Activated CD4-positive, CD25-positive, alpha-beta regulatory T cell treated with anti-CD3 and anti-CD28 coated beads, Interleukin-2, amount 50 U/mL, for 24 hours (primary cell): Measurements from ENCODE around the gene CKS2.

Source experiments
- ATAC-seq, 2 donors: fragments of 150-1000 bp; cut with Tn5 transposase; one replicate each; pipeline ENCODE4 v1.10.0; 2021; ENCODE audit warnings: mild to moderate bottlenecking in 1 of 2, moderate library complexity in 1 of 2

The CKS2 gene

DNA sequence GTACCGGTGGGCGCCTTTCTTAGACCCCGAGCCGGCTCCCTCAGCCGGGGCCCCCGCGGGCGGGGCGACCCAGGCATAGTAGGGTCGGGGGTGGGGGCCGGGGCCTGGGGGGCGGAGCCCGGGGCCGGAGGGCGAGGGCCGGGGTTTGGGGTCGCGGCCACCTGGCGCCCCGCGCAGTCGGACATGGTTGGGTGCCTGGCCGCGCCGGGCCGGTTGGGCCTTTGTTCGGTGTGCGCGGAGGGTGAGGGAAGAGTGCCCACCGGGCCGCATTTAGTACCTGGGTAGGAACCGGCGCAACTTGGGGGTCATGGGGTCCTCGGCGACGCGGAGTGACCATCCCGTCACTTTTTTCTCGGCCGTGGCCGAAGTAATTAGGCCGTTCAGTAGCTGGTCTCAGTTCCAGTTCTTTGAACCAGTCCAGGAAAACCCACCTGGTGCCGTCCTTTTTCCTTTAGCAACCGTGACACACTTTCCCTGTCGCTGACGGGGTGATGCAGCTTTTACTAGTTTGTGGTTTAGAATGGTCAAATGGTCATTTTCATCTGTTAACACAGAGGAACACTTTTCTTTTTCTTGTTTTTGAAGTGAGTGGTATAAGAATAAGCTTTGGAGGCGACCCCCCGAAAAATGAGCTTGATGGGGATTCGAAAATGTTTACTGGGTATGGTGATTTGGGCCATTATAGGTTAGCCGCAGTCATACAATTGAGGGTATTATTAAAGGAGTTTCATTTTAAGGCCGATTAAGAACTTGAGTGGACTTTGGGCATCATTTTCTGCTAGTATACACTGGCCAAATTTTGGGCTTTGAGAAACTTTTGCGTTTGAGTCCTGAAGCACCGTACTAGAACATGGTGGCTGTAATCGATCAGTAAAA, 589 bp downstream of the CKS2 start:
- peak in 1 of 2 donors; percentile 0 for ATAC-seq

DNA sequence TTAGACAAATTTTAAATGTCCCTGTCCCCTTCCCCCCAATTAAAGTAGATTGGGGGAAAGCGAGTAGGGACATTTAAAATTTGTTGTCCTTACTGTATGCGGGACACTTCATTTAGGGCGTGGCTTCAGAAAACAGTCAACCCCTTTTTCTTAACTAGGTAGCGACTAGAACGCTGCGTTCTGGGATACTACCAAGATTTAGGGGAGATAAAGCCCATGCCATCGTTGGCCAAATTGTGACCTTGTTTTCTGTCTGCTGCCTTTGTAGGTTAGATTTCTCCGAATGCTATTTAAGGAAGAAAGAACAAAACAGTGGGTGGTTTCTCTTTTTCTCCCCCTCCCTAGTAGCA, 1.2 kb downstream of the CKS2 start:
- ATAC-seq = no peak

DNA sequence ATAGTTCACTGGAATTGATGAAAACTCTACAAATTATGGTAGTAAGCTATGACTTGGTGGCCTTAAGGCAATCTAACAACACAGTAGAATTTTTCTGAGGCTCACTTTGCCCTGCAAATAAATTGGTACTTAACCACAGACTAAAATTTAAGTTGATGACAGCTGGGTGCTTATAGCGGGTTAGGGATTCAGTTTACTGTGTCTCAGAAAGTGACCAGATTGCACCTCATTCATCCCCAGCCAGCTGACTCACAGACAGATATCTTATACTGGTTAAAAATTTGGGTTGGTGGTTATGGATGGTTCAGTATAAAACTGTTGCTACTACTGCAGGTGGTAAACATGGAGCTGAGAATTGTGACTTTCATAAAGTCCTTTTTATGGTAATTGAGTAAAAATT, 2.8 kb downstream of the CKS2 start:
- no peak for ATAC-seq

DNA sequence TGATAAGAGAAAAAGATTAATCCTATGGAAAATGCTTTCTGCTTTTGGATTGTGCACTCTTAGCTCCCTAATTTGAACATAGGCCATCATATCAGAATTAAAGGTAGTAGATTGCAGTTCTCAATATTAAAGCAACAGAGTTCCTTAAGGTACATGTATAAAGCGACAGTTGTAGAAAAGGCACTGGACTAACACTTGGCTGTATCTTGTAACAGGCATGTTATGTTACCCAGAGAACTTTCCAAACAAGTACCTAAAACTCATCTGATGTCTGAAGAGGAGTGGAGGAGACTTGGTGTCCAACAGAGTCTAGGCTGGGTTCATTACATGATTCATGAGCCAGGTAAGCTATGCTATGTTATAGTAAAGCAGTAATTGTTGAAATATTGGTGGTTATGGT, 4.0 kb downstream of the CKS2 start:
- ATAC-seq = no peak

DNA sequence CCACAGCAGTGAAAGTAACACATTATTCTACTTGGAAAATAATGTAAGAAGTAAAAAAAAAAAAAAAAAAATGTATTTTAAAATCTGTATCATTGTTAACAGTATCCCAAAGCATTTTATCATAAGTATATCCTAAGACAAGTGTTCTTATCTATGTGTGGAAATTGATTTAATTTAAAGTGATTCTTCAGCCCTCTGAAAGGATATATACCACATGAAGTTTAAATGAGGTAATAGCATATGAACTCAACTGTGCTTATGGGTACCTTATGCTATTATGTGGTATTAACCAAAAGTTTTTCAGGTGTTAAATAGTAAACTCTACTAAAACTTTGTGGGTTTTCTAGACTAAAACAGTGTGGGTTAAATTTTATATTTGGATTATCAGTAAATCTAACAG, 4.5 kb downstream of the CKS2 start:
- no peak for ATAC-seq

DNA sequence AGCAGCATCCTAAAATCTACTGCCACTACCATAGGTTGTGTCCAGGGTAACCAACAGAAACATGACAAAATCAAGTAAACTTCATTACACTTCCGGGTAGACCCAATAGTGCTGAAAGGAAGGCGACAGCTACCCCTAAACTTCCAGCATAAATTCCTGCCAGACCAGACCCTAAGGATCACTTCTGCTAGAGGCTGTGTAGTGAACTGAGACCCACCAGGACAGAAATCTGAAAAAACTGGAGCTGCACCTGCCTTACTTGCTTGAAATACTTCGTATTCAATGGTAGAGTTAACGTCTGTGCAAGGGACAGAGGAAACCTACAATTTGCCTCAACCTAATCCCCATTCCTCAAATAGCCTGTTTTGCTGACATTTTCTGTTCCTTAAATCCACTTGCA, 6.3 kb downstream of the CKS2 start:
- ATAC-seq = no peak

DNA sequence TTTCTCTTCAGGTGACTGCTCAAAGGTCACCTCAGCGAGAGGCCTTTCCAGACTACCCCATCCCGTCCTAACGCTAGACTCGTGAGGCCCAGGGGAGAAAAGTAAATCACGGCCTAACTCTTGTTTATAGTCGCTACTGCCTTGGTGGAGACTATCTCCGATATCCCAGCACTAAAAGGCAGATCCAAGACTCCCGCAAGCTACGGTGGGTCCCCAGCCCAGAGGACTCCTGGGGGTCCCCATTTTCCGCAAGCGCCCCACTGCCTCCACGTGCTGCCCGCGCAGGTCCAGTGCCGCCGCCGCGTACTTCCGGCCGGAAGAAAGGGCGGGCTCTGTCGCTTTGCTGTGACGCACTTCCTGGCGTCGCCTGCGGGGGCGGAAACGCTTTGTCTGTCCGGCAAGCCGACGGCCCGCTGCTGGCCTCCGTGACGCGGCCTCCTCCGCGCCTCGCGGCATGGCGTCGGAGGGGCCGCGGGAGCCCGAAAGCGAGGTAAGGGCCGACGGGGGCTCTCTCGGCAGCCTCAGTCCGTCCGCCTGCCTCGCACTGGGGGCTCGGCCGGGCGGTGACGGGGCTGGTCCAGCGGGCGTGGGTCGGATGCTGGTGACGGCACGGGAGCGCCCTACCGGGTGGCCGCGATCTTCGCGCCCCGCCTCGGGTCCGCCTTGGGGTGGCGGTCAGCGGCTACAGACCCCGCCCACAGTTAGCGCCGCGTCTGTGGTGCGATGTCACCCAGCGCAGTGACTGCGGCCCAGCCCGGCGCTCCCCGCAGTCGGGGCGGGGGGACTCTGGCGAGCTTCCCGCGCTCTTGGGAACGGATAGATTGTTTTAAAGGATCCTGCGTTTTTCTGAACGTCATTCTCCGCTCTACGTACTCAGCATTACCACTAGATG, 7.4 kb downstream of the CKS2 start, which contains the start of gene SECISBP2:
SECISBP2 (plus strand) TSS at position 378 of the 892 bp plus-strand sequence; CDS start at position 455, 77 bp downstream.
- peak; percentile 92 to 93 for ATAC-seq

DNA sequence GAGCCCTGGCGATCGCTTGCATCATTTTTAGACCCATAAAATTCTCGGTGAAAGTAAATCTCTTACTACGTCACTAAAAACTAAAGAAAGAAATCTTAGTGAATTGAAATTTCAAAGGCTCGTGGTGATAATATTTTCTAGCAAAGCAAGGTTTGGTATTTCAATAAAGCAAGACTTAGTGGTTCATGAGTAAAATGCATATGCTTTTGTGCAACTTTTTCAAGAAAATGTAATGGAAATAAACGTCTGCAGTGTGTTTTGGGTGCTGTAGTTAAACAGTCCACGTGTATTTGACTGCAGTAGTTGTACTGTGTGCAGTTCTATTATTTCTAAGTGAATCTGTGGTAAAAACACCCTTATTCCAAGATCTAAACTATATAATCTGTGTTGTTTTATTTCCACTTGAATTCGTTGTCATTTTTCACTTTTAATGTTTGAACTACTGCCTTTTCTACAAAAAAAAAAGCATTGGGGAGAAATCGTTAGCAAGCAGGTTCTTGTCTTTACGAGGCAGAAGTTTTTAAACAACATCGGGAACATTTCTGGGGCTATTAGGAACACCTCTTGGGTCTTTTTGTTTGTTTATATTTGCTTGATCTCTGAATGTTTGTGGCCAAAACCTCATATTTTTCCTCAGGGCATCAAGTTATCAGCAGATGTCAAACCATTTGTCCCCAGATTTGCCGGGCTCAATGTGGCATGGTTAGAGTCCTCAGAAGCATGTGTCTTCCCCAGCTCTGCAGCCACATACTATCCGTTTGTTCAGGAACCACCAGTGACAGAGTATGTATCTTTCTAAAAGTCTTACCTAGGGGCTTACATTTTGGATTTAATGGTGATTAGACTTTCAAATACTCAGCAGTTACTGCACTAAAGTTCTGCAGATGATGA, 8.3 kb downstream of the CKS2 start:
- no peak for ATAC-seq

DNA sequence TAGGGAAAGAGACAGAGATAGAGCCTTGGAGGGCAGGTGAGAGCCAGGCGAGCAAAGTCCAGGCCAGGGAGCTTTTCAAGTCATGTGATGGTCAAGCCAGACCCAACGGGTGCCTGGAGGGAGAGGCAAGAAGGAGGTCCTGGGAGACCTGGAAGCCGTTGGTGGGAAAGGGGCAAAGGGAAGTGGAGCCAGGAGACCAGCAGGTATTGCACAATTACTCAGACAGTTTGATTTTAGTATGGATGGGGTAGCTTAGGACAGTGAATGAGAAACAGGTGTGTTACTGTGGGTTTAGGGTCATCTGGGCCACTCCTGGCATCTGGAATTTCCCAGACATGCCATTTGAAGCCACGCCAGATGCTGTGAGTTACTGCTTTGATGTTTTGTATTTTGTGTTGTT, 12.4 kb downstream of the CKS2 start:
- no peak for ATAC-seq

DNA sequence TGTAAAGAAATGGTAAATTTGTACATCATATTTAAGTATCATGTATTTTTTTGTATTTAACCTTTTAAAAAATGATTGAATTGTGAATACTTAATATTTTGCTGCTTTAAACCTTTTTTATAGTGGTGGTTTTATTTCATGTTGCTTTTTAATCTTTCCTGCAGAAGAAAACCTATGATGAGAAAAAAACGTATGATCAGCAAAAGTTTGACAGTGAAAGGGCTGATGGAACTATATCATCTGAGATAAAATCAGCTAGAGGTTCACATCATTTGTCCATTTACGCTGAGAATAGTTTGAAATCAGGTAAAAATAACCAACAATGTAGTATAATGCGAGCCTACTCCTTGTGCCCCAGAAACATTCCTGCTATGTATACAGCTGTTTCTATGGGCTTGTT, 14.7 kb downstream of the CKS2 start:
- ATAC-seq = no peak

DNA sequence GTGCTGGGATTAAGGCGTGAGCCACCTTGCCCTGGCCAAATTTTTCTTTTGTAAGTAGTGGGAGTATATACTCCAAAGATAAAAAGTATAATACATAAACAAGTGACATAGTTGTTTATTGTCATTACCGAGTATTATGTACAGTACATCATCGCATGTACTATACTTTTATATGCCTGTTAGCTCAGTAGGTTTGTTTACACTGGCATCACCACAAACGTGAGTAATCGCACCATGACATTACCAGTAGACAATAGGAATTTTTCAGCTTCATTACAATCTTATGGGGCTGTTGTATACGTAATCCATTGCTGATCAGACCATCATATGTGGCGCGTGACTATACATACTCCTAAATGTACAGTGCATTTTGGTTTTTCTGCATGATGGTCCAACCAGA, 17.1 kb downstream of the CKS2 start:
- no peak for ATAC-seq

DNA sequence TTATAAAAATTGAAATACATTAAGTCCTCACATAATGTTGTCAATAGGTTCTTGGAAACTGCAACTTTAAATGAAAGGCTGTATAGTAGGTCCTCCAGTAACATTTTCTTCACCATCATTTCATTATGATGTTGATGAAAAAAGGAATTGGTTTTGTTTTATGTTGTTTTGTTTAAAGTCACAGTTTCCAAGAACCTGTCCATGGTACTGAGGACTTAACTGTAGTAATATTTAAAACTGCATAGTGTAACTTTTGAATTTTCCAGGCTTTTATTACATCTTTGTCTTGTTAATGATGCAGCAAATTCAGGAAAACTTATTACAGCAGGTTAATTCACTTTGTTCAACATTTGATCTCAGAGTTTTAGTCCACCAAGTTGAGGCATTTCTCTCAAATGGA, 18.9 kb downstream of the CKS2 start:
- no peak for ATAC-seq

DNA sequence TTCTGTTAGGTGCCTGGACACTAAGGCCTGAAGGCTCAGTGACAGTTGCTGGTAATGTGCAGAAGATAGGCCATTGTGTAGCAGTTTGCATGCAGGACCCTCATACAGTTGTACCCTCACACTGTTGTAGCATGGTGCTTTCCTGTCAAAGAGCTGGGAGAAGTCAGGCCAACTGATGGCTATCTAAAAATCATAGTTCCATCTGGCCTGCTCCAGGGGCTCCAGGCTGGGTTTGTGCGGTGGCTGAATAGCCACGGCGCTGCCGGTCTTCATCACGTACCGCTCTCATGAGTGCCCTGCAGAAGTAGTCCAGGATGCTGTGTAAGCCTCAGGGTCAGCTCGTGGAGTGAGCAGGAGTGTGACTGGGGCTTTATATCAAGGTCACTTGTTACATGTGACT, 19.5 kb downstream of the CKS2 start:
- no peak for ATAC-seq

DNA sequence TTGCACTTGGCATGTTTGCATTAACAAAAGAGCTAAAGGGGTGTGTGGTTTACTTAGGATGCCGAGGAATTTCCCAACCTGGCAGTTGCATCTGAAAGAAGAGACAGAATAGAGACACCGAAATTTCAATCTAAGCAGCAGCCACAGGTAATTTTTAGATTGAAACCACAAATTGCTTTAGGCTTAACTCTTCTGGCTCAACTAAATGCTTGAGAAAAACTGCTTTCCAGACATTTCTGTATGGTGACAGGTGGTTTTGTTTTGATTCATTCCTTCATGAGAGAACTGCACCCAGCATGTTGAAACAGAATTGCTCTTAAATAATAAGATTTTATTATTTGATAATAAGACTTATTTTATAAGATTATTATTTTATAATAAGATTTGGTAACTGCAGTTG, 28.8 kb downstream of the CKS2 start:
- no peak for ATAC-seq

DNA sequence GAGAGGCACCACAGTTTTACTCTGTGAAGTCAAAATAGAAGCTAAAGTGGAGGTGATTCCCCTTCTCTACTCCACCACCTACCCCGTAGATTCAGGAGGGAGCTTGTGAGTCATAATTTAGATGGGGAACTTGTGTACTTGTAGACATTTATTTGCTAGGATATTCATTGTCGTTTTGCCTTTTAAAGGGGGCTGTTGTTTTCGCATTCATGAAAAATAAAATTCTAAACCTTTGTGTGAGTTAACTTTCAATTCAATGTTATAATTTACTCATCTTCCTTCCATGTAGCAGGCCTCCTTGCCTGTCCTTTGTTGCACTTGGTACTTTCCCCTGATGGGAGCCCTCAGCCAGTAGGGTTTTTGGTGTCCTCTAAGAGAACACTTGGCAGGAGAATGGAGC, 29.3 kb downstream of the CKS2 start:
- peak; percentile 65 to 77 for ATAC-seq

DNA sequence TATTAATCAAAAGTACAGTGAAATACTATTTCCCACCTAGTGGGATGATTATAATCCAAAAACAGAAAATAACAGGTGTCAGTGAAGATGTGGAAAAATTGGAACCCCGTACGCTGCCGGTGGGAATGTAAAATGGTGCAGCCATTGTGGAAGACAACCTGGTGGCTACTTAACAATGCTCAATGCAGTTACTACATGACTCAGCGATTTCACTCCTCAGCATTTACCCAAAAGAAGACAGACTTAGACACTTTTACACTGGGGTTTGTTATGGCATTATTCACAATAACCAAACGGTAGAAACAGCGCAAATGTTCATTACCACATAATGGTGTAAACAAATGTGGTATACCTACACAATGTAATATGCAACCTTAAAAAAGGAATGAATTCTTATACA, 31.2 kb downstream of the CKS2 start:
- no peak for ATAC-seq

DNA sequence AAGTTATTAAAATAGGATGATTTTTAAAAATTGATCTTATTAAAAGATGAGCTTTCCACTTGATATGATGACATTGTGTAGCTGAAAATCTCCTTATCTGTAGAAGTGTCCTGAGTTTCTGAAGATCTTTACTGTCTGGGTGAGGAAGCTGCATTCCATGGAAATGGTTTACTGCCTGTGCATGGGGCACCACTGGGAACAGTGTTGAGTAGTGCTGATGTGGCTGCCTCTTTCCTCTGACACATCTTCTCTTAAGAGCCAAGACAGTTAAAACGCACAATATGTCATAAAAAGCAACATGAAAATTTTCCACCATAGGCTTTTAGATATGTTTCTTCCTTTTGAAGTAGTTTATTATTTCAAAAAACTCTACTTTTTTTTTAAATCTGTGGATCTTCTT, 32.0 kb downstream of the CKS2 start:
- no peak for ATAC-seq

DNA sequence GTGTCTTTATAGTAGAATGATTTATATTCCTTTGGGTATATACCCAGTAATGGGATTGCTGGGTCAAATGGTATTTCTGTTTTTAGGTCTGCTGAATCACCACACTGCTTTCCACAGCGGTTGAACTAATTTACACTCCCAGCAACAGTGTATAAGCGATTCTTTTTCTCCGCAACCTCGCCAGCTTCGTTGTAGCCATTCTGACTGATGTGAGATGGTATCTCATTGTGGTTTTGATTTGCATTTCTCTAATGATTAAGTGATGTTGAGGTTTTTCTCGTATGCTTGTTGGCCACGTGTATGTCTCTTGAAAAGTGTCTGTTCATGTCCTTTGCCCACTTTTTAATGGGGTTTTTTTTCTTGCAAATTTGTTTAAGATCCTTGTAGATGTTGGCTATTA, 32.8 kb downstream of the CKS2 start:
- peak; percentile 87 to 92 for ATAC-seq

DNA sequence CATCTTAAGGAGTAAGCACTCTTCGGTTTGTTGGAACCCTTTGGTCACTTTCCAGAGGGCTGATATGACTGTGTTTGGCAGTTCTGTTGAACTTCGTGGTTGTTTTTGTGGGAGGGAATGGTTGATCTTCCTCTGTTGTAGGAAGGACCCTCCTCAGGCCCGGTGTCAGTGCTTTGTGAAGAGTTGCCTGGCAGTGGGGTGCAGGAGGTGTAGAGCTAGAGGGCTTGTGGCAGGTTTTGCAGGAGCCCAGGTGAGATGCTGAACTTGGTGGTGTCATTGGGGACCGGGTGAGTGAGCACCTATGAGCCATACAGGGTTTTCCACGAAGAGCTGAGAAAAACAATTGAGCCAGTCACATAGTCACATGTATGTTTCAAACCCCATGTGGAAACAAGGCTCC, 34.5 kb downstream of the CKS2 start:
- no peak for ATAC-seq

DNA sequence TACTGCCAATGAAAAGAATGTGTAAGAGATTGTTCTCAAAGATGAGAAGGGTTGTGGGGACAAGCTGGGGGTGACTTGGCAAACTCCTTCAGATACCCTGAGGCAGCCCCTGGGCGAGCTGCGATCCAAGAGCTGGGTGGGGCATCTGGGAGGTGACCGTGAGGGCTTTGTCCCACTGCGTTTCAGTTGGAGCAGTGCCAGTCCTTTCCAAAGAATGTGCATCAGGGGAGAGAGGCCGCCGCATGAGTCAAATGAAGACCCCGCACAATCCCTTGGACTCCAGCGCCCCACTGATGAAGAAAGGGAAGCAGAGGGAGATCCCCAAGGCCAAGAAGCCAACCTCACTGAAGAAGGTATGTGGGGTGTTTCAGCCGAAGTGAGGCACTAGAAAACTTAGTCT, 35.7 kb downstream of the CKS2 start:
- no peak for ATAC-seq

DNA sequence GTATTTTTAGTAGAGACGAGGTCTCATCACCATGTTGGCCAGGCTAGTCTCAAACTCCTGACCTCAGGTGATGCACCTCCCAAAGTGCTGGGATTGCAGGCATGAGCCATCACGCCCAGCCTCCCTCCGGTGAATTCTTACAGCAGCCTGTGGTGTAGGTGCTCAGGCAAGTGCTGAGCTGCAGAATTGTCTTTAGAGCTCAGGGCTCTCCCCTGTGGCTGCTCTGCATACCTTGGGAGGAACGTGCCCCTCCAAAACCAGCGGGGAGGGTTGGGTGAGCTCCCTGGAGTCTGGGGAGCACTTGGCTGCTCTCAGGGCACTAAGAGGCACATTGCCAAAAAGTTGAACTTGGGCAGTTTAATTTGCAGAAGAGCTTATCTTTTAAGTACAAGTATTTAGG, 36.7 kb downstream of the CKS2 start:
- no peak for ATAC-seq

DNA sequence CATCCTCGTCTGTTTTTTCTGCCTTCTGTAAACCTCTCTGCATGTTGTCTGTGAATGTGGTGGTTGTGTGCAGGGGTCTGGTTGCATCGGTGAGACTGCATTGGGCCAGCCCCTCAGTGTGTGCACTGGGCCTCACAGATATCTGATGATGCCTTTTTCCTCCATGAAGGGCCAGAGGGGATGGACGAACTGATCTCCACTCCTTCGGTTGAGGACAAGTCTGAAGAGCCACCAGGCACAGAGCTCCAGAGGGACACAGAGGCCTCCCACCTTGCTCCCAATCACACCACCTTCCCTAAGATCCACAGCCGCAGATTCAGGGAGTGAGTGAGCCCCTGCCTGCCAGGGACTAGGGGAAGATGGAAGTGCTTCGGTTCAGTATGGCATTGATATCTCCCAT, 38.6 kb downstream of the CKS2 start:
- ATAC-seq = no peak

DNA sequence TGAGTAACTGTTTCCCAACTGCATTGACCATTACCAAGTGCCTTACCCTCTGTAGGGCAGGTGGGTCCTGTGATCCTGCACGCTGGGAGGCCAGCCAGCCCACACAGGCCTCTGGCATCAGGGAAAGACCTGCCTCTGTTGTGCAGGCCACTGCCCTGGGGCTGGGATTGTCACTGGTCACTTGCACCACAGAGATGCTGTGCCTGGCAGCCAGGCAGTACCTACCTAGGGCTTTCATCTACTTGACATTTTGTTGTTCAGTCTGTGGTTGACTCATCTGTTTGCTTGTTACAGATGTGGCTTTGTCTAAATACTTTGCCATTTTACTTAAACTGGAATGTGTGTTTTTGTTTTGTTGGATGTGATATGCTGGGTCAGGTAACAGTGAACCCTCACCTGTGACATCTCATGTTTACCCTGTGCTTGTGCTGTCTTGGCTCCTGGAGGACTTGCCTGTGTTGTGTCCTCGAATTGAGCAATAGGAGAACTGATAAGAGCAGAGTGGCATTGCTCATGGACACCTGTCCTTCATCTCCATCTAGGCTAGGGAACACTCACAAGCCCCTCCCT, 40.1 kb downstream of the CKS2 start:
- no peak for ATAC-seq
